WERI-Rb-1 (cell line): Measurements from ENCODE around the gene HOXC6.
A peak's percentile ranks its signal among the peaks of the same experiment; 100 is the strongest.
"Not testable (repeated sequence)": the region's sequence is repeated elsewhere in the genome, so short reads cannot be mapped to it uniquely, and the experiment has no call there.

Source experiments
- DNase-seq: peaks from one replicate; pipeline ENCODE4 v3.0.0-alpha.2; 2020
- H3K27ac ChIP-seq: fragments of 250-450 bp; sonication (Bioruptor Pico); 2 replicates; pipeline ENCODE4 v1.5.1; 2020; ENCODE audit warnings: mild to moderate bottlenecking, moderate library complexity
- H3K27me3 ChIP-seq: fragments of 250-450 bp; sonication (Bioruptor Pico); 2 replicates; pipeline ENCODE4 v1.5.1; 2021; ENCODE audit warnings: mild to moderate bottlenecking, low read depth, moderate library complexity; ENCODE audit not compliant: insufficient read depth, severe bottlenecking
- H3K36me3 ChIP-seq: fragments of 250-450 bp; sonication (Bioruptor Pico); 2 replicates; pipeline ENCODE4 v1.5.1; 2020; ENCODE audit warnings: mild to moderate bottlenecking, moderate library complexity
- H3K4me3 ChIP-seq: 2 replicates; pipeline ENCODE4 v1.5.1; 2011; ENCODE audit warnings: low read depth, mild to moderate bottlenecking, control low read depth, low read length
- H3K9me3 ChIP-seq: fragments of 250-450 bp; sonication (Bioruptor Pico); 2 replicates; pipeline ENCODE4 v1.5.1; 2021; ENCODE audit warnings: mild to moderate bottlenecking, moderate library complexity; ENCODE audit not compliant: severe bottlenecking
- TF ChIP-seq, protein P1 (sequence below): IDR thresholded peaks from 2 replicates; pipeline ENCODE4 v1.5.1; 2011; ENCODE audit warnings: low read depth, mild to moderate bottlenecking, control low read depth, inconsistent platforms, low read length

The HOXC6 gene

DNA sequence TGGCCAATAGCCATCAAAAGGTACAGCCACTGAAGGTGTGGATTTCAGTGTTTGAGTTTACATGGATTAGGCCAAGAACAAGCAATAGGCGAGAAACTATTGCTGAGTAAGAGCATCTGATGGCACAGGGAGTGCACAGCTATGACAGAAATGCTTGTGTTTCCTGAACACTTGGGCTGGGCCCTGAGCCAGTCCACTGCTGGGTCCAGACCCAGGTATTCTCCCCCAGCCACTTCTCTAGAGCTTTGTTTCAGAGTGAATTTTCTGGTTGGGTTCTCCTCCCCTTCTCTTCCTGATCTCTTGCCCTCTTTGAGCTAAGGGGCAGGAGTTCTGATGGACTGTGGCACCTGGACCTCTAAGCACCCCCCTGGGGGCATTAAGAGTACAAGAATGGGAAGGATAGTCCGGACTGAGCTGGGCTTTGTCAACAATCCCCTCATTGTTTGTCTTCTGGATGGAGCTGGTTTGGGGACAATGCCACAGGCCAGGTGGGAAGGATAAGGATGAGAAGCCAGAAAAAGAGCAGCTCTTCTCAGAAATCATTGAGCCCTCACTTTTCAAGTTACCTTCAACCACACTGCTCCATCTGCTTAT, 13.0 kb downstream of the HOXC6 start:
- TF ChIP-seq, protein P1, sequence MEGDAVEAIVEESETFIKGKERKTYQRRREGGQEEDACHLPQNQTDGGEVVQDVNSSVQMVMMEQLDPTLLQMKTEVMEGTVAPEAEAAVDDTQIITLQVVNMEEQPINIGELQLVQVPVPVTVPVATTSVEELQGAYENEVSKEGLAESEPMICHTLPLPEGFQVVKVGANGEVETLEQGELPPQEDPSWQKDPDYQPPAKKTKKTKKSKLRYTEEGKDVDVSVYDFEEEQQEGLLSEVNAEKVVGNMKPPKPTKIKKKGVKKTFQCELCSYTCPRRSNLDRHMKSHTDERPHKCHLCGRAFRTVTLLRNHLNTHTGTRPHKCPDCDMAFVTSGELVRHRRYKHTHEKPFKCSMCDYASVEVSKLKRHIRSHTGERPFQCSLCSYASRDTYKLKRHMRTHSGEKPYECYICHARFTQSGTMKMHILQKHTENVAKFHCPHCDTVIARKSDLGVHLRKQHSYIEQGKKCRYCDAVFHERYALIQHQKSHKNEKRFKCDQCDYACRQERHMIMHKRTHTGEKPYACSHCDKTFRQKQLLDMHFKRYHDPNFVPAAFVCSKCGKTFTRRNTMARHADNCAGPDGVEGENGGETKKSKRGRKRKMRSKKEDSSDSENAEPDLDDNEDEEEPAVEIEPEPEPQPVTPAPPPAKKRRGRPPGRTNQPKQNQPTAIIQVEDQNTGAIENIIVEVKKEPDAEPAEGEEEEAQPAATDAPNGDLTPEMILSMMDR: no peak
- Histone ChIP-seq H3K4me3 (no peak overlapping the region), H3K27ac (no peak overlapping the region)

DNA sequence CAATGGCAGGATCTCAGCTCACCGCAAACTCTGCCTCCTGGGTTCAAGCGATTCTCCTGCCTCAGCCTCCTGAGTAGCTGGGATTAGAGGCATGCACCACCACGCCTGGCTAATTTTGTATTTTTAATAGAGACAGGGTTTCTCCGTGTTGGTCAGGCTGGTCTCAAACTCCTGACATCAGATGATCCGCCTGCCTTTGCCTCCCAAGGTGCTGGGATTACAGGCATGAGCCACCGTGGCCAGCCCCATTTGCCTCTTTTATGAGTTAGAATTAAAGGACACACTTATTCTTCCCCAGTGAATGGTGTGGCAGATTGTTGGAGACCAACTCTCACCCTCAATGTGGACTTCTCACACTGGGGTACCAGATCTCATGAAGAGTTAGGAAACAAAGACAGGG, 13.8 kb downstream of the HOXC6 start:
- peak overlapping the region; percentile 81 for H3K27ac ChIP-seq
- H3K4me3 ChIP-seq, H3K27me3 ChIP-seq, H3K9me3 ChIP-seq, DNase-seq, H3K36me3 ChIP-seq: not testable (repeated sequence)

More for the DNA sequence above, 13.0 kb downstream of the HOXC6 start:
- Histone ChIP-seq H3K9me3 (no peaks in the 10 kb centered on the region), H3K27me3 (no peaks in the 10 kb centered on the region), H3K36me3 (no peaks in the 10 kb centered on the region)
- no peak for DNase-seq

DNA sequence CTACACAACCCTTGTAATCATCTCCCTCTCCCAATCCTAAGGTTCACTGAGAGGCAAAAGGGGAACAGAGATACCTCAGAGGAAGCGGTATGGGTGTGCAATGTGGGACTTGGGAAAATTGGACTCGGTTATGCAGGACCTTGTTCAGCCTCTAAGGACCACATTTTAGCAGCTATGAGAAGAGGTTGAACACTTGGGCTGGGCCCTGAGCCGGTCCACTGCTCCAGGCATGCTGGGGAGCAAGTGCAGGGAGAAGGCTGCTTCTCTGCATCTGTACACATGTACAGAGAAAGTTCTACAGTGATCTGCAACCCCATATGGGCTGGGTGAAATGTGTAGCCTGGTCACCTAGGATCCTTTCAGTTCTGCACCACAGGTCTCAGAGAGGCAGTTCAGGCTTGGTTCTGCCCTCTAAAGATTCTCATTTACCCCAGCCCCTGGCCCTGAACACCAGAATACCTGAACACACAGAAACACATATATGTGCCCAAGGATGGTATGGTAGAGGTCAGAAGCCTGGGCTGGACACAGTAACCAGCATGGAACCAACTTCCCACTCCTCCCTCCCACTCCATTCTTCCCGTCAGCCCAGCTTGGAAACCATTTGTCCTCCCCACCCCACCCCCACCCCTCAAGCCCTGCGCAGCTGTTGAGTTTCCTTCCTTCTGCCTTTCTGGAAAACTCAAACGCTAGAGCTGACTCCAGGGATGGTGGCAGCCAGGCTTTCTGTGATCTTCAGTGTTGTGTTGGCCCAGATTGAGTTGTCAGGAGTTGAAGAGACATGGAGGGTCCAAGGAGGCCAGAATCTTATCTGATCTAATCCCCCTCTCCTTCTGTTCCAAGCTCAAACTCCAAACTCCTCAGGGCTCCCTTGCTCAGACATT, 15.0 kb downstream of the HOXC6 start:
- no peaks in the 10 kb centered on the region for H3K27me3 ChIP-seq
- peaks cover 9% of the 10 kb centered on the region for H3K36me3 ChIP-seq
- H3K4me3 ChIP-seq: no peak overlapping the region
- no peak for DNase-seq
- TF ChIP-seq, protein P1: no peak
- H3K9me3 ChIP-seq: no peaks in the 10 kb centered on the region
- peak overlapping the region; percentile 81 for H3K27ac ChIP-seq

DNA sequence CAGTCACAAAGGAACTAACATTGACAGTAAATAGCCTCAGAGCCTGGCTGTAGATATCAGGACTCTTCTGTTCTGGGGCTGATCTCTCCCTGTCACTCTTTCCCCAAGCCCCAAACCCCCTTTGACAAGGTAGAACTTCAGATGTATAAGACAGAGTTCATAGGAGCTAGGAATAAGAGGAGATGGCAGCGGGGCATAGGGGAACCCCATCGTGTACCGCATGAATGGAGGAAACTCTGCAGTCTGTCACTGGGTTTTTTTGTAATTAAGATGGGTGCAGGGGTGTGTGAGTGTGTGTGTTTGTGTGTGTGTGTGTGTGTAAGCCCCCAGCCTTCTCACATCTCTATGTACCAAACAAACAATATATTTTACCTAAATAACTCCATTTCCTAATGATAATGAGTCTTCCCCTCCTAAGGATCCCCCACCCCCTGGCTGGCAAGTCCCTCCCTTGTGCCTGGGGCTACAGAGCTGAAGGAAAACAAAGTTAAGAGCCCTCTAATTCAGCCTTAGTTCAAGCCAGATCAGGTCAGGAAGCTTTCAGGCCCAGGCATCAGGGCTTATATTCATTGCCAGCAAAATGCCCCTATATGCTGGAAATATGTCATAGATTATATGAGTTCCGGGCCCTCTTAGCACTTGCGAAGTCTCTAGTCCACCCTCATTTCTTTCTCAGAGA, 16.3 kb downstream of the HOXC6 start:
- Histone ChIP-seq H3K9me3 (no peaks in the 10 kb centered on the region), H3K4me3 (no peak overlapping the region), H3K27me3 (no peaks in the 10 kb centered on the region), H3K36me3 (peaks cover 9% of the 10 kb centered on the region), H3K27ac (peak overlapping the region; percentile 81)
- DNase-seq: no peak
- TF ChIP-seq, protein P1: no peak

DNA sequence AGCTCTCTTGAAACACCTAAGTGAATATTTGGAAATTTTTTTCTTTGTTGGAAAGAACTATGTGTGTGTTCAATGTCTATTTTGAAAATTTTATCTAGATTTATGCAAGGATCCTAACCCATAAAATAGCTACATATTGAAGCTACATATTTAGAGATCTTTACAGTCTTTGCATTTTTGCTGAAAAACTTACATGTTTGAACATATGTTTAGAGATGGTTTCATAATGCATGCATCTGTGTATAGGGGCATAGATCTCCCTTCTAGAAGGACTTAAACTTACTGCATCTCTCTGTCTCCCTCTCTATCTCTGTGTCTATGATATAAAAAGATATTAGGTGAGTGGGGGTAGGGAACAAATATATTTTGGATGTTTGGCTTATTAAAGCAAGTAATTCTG, 17.2 kb downstream of the HOXC6 start:
- H3K4me3 ChIP-seq: no peak overlapping the region

More for the DNA sequence above, 17.2 kb downstream of the HOXC6 start:
- H3K9me3 ChIP-seq: no peaks in the 10 kb centered on the region
- DNase-seq: no peak
- no peak overlapping the region for H3K27ac ChIP-seq
- TF ChIP-seq, protein P1: no peak
- no peaks in the 10 kb centered on the region for H3K27me3 ChIP-seq
- H3K36me3 ChIP-seq: peaks cover 9% of the 10 kb centered on the region
